Nephron (organoid): ENCODE results near the gene CIZ1.
A peak's percentile ranks its signal among the peaks of the same experiment; 100 is the strongest.

Experiments used
- H3K27ac Mint-ChIP-seq, 3 experiments: 2 replicates each; pipeline ENCODE4 v1.8.0; 2020; ENCODE audit warnings: mixed read lengths in 3 of 3, mild to moderate bottlenecking in 2 of 3, moderate library complexity in 1 of 3
- H3K27me3 Mint-ChIP-seq: 2 replicates; pipeline ENCODE4 v1.8.0; 2021; ENCODE audit warnings: low read depth, mild to moderate bottlenecking, moderate library complexity, mixed read lengths
- H3K36me3 Mint-ChIP-seq: 2 replicates; pipeline ENCODE4 v1.8.0; 2020; ENCODE audit warnings: low read depth, mixed read lengths
- H3K4me1 Mint-ChIP-seq: 2 replicates; pipeline ENCODE4 v1.8.0; 2020; ENCODE audit warnings: mixed read lengths
- H3K4me3 Mint-ChIP-seq, 3 experiments: 2 replicates each; pipeline ENCODE4 v1.8.0; 2020; ENCODE audit warnings: mild to moderate bottlenecking in 3 of 3, mixed read lengths in 3 of 3, moderate library complexity in 2 of 3
- H3K9me3 Mint-ChIP-seq: 2 replicates; pipeline ENCODE4 v1.8.0; 2020; ENCODE audit warnings: mixed read lengths
- CTCF ChIP-seq, 3 experiments: fragments of 200-600 bp; sonication (generic); IDR thresholded peaks; one replicate each; pipeline ENCODE4 v1.5.0; 2021; ENCODE audit warnings: antibody characterized with exemption in 3 of 3; ENCODE audit not compliant: unreplicated experiment in 3 of 3

Gene CIZ1

GRCh38 chr9:128190516-128191405, 611 bp downstream of the CIZ1 start:
- H3K27ac Mint-ChIP-seq, result peak overlapping the region; percentile 85 to 96 (median 94)
- peak overlapping the region; percentile 92 to 100 (median 100) for H3K4me3 Mint-ChIP-seq
- H3K36me3 Mint-ChIP-seq, result peaks cover 31% of the 10 kb centered on the region
- H3K27me3 Mint-ChIP-seq, result no peaks in the 10 kb centered on the region
- peaks cover 9% of the 10 kb centered on the region for H3K4me1 Mint-ChIP-seq
- H3K9me3 Mint-ChIP-seq, result no peaks in the 10 kb centered on the region
- no peak for TF ChIP-seq CTCF (IDR thresholded peaks at IDR 0.05; ENCODE audit: unreplicated experiment in 3 of 3)

- H3K27ac Mint-ChIP-seq, result peak overlapping the region; percentile 77 to 92 (median 81)
- peaks cover 34% of the 10 kb centered on the region for H3K36me3 Mint-ChIP-seq
- H3K4me3 Mint-ChIP-seq, result peak overlapping the region; percentile 92 to 100 (median 100)
- H3K4me1 Mint-ChIP-seq, result peaks cover 9% of the 10 kb centered on the region
- TF ChIP-seq CTCF (IDR thresholded peaks at IDR 0.05; ENCODE audit: unreplicated experiment in 3 of 3), result no peak
- H3K27me3 Mint-ChIP-seq, result no peaks in the 10 kb centered on the region
- no peaks in the 10 kb centered on the region for H3K9me3 Mint-ChIP-seq
These were observed 1.4 kb downstream of the CIZ1 start for GRCh38 chr9:128190013-128190412.

GRCh38 chr9:128188209-128188608, 3.2 kb downstream of the CIZ1 start:
- H3K4me1 Mint-ChIP-seq, result peaks cover 9% of the 10 kb centered on the region

GRCh38 chr9:128187361-128187760, 4.0 kb downstream of the CIZ1 start:
- Mint-ChIP-seq H3K4me1 (peaks cover 9% of the 10 kb centered on the region), H3K27me3 (no peaks in the 10 kb centered on the region), H3K4me3 (peak overlapping the region in 2 of 3 experiments; percentile 47 to 58), H3K36me3 (peaks cover 53% of the 10 kb centered on the region), H3K9me3 (no peaks in the 10 kb centered on the region), H3K27ac (no peak overlapping the region)
- no peak for TF ChIP-seq CTCF (IDR thresholded peaks at IDR 0.05; ENCODE audit: unreplicated experiment in 3 of 3)

More at GRCh38 chr9:128188209-128188608, 3.2 kb downstream of the CIZ1 start:
- peak overlapping the region; percentile 29 to 67 (median 62) for H3K4me3 Mint-ChIP-seq
- no peak for TF ChIP-seq CTCF (IDR thresholded peaks at IDR 0.05; ENCODE audit: unreplicated experiment in 3 of 3)
- peaks cover 45% of the 10 kb centered on the region for H3K36me3 Mint-ChIP-seq
- H3K27ac Mint-ChIP-seq, result no peak overlapping the region
- H3K9me3 Mint-ChIP-seq, result no peaks in the 10 kb centered on the region
- no peaks in the 10 kb centered on the region for H3K27me3 Mint-ChIP-seq

GRCh38 chr9:128185979-128186965, 5.1 kb downstream of the CIZ1 start:
- Mint-ChIP-seq H3K36me3 (peaks cover 64% of the 10 kb centered on the region), H3K27me3 (no peaks in the 10 kb centered on the region), H3K4me1 (peaks cover 5% of the 10 kb centered on the region), H3K4me3 (peak overlapping the region in 1 of 3 experiments; percentile 15), H3K9me3 (no peaks in the 10 kb centered on the region), H3K27ac (no peak overlapping the region)
- TF ChIP-seq CTCF (IDR thresholded peaks at IDR 0.05; ENCODE audit: unreplicated experiment in 3 of 3), result no peak
